ENCODE data around the gene PSPC1. TPM values are rescaled to one million over a fixed set of nuclear protein-coding genes. Genes with fewer than 3 reads are reported as not detected.

The PSPC1 gene
- total RNA-seq, 4 donors from 2014 or later: 30.3 to 63.2 (median 38.8) TPM

DNA sequence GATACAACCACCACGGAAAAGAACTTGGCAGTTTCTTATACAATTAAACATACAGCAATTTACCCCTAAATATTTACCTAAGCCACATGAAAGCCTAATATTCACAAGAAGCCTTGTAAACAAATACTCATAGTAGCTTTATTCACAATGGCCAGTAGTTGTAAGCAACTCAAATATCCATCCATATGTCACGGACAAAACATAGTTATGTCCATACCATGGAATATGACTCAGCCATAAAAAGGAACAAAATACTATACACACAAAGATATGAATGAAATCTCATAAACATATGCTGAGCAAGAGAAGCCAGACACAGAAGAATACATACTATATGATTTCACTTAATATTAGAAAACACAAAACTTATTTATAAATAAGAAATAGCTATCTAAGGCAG lies 12.9 kb downstream of the PSPC1 start:
- no peaks in the 10 kb centered on the region for H3K9me3 ChIP-seq
- H3K27ac ChIP-seq: no peak overlapping the region
- H3K4me1 ChIP-seq: peaks cover 3% of the 10 kb centered on the region
- 85% methylated on average over 2 of the region's 2 CpGs for WGBS
- H3K4me3 ChIP-seq: no peak overlapping the region
- H3K27me3 ChIP-seq: no peaks in the 10 kb centered on the region
- peaks cover 33% of the 10 kb centered on the region for H3K36me3 ChIP-seq
- DNase-seq (ENCODE audit: low spot score in 2 of 2): no peak
- TF ChIP-seq POLR2AphosphoS5 (IDR thresholded peaks at IDR 0.05) (no peak), POLR2A (IDR thresholded peaks at IDR 0.05) (no peak), EP300 (IDR thresholded peaks at IDR 0.05) (no peak)
- TF ChIP-seq, protein P1, sequence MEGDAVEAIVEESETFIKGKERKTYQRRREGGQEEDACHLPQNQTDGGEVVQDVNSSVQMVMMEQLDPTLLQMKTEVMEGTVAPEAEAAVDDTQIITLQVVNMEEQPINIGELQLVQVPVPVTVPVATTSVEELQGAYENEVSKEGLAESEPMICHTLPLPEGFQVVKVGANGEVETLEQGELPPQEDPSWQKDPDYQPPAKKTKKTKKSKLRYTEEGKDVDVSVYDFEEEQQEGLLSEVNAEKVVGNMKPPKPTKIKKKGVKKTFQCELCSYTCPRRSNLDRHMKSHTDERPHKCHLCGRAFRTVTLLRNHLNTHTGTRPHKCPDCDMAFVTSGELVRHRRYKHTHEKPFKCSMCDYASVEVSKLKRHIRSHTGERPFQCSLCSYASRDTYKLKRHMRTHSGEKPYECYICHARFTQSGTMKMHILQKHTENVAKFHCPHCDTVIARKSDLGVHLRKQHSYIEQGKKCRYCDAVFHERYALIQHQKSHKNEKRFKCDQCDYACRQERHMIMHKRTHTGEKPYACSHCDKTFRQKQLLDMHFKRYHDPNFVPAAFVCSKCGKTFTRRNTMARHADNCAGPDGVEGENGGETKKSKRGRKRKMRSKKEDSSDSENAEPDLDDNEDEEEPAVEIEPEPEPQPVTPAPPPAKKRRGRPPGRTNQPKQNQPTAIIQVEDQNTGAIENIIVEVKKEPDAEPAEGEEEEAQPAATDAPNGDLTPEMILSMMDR (IDR thresholded peaks at IDR 0.05): no peak

DNA sequence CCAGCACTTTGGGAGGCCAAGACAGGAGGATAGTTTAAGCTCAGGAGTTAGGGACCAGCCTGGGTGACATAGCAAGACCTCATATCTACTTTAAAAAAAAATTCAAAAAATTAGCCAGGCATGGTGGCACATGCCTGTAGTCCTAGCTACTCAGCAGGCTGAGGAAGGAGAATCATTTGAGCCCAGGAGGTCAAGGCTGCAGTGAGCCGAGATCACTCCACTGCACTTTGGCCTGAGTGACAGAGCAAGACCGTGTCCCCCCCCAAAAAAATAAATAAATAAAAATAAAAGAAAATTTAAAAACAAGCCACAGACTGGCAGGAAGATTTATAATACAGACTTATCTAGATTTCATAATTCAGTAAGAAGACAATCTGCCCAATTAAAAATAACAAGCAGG lies 14.8 kb downstream of the PSPC1 start:
- Histone ChIP-seq H3K27me3 (no peaks in the 10 kb centered on the region), H3K4me3 (no peak overlapping the region), H3K4me1 (peaks cover 3% of the 10 kb centered on the region), H3K36me3 (peaks cover 33% of the 10 kb centered on the region), H3K27ac (no peak overlapping the region), H3K9me3 (no peaks in the 10 kb centered on the region)
- no peak for DNase-seq (ENCODE audit: low spot score in 2 of 2)
- WGBS: 91% methylated on average over 2 of the region's 2 CpGs
- TF ChIP-seq EP300 (IDR thresholded peaks at IDR 0.05): no peak
- TF ChIP-seq POLR2A (IDR thresholded peaks at IDR 0.05): no peak
- TF ChIP-seq POLR2AphosphoS5 (IDR thresholded peaks at IDR 0.05): no peak
- TF ChIP-seq, protein P1 (IDR thresholded peaks at IDR 0.05): no peak

- Histone ChIP-seq H3K4me1 (peaks cover 3% of the 10 kb centered on the region), H3K4me3 (no peak overlapping the region), H3K27ac (no peak overlapping the region), H3K9me3 (no peaks in the 10 kb centered on the region), H3K27me3 (no peaks in the 10 kb centered on the region), H3K36me3 (peaks cover 24% of the 10 kb centered on the region)
- TF ChIP-seq POLR2AphosphoS5 (IDR thresholded peaks at IDR 0.05): no peak
- TF ChIP-seq EP300 (IDR thresholded peaks at IDR 0.05): no peak
- TF ChIP-seq, protein P1 (IDR thresholded peaks at IDR 0.05): no peak
- TF ChIP-seq POLR2A (IDR thresholded peaks at IDR 0.05): no peak
- DNase-seq (ENCODE audit: low spot score in 2 of 2): no peak
- 60% methylated on average over 5 of the region's 5 CpGs for WGBS
Observed at GRCh38 chr13:19766591-19766990, 16.2 kb downstream of the PSPC1 start.

- peaks cover 4% of the 10 kb centered on the region for H3K36me3 ChIP-seq
- H3K27me3 ChIP-seq: no peaks in the 10 kb centered on the region
- no peak for TF ChIP-seq POLR2AphosphoS5 (IDR thresholded peaks at IDR 0.05)
- TF ChIP-seq, protein P1 (IDR thresholded peaks at IDR 0.05): no peak
- no peak for TF ChIP-seq EP300 (IDR thresholded peaks at IDR 0.05)
- no peak for TF ChIP-seq POLR2A (IDR thresholded peaks at IDR 0.05)
- no peak for DNase-seq (ENCODE audit: low spot score in 2 of 2)
- no peak overlapping the region for H3K27ac ChIP-seq
- no peak overlapping the region for H3K4me3 ChIP-seq
- WGBS: 88% methylated on average over 2 of the region's 2 CpGs
- H3K4me1 ChIP-seq: peaks cover 3% of the 10 kb centered on the region
- no peaks in the 10 kb centered on the region for H3K9me3 ChIP-seq
Observed at GRCh38 chr13:19764237-19764636, 18.5 kb downstream of the PSPC1 start.

GRCh38 chr13:19763618-19764017 lies 19.1 kb downstream of the PSPC1 start:
- Histone ChIP-seq H3K27ac (no peak overlapping the region), H3K4me3 (no peak overlapping the region)
- DNase-seq (ENCODE audit: low spot score in 2 of 2): no peak

More at GRCh38 chr13:19763618-19764017, 19.1 kb downstream of the PSPC1 start:
- Histone ChIP-seq H3K4me1 (peaks cover 3% of the 10 kb centered on the region), H3K27me3 (no peaks in the 10 kb centered on the region), H3K9me3 (no peaks in the 10 kb centered on the region), H3K36me3 (peaks cover 7% of the 10 kb centered on the region)
- WGBS: 93% methylated on average over 10 of the region's 10 CpGs
- no peak for TF ChIP-seq EP300 (IDR thresholded peaks at IDR 0.05)
- TF ChIP-seq, protein P1 (IDR thresholded peaks at IDR 0.05): no peak
- TF ChIP-seq POLR2AphosphoS5 (IDR thresholded peaks at IDR 0.05): no peak
- no peak for TF ChIP-seq POLR2A (IDR thresholded peaks at IDR 0.05)
